OCI-LY1 (cell line): ENCODE measurements around the gene SVOPL.

Source experiments
- EZH2 ChIP-seq: fragments of 200-600 bp; sonication (generic), shearing (Covaris generic); IDR thresholded peaks from 2 replicates; pipeline ENCODE4 v1.8.0; 2017; ENCODE audit warnings: borderline replicate concordance, mixed run types, mild to moderate bottlenecking, antibody characterized with exemption, low read length, moderate library complexity, mixed read lengths
- TF ChIP-seq, protein P1 (sequence below): fragments of 200-600 bp; sonication (generic), shearing (Covaris generic); IDR thresholded peaks from 2 replicates; pipeline ENCODE4 v1.5.1; 2017; ENCODE audit warnings: mild to moderate bottlenecking, antibody characterized with exemption, low read length, moderate library complexity, mixed read lengths

DNA sequence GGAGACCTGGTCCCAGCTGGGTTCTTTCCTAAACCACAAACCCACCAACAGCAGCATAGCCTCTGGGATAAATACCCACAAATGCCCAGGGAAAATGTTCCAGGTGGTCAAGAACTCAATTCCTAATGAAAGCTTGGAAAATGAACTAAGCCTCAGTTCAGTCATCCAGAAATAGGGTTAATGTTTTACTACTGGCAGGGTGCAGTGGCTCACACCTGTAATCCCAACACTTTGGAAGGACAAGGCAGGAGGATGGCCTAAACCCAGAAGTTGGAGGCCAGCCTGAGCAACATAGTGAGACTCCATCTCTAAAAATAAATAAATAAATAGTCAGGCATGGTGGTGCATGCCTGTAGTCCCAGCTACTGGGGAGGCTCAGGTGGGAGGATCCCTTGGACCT, 82.2 kb downstream of the SVOPL start:
- TF ChIP-seq, protein P1, sequence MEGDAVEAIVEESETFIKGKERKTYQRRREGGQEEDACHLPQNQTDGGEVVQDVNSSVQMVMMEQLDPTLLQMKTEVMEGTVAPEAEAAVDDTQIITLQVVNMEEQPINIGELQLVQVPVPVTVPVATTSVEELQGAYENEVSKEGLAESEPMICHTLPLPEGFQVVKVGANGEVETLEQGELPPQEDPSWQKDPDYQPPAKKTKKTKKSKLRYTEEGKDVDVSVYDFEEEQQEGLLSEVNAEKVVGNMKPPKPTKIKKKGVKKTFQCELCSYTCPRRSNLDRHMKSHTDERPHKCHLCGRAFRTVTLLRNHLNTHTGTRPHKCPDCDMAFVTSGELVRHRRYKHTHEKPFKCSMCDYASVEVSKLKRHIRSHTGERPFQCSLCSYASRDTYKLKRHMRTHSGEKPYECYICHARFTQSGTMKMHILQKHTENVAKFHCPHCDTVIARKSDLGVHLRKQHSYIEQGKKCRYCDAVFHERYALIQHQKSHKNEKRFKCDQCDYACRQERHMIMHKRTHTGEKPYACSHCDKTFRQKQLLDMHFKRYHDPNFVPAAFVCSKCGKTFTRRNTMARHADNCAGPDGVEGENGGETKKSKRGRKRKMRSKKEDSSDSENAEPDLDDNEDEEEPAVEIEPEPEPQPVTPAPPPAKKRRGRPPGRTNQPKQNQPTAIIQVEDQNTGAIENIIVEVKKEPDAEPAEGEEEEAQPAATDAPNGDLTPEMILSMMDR, result no peak
- TF ChIP-seq EZH2, result no peak
